Hematopoietic multipotent progenitor cell treated with erythropoietin and hydrocortisone succinate and interleukin-3 and kit ligand, for 4 days (in vitro differentiated cells): Measurements from ENCODE around the gene PHETA1.
A peak's percentile ranks its signal among the peaks of the same experiment; 100 is the strongest.
"Not testable (repeated sequence)": the region's sequence is repeated elsewhere in the genome, so short reads cannot be mapped to it uniquely, and the experiment has no call there.

Experiments used
- DNase-seq: peaks from one replicate; pipeline ENCODE4 v3.0.0-alpha.2; 2015

PHETA1 gene

DNA sequence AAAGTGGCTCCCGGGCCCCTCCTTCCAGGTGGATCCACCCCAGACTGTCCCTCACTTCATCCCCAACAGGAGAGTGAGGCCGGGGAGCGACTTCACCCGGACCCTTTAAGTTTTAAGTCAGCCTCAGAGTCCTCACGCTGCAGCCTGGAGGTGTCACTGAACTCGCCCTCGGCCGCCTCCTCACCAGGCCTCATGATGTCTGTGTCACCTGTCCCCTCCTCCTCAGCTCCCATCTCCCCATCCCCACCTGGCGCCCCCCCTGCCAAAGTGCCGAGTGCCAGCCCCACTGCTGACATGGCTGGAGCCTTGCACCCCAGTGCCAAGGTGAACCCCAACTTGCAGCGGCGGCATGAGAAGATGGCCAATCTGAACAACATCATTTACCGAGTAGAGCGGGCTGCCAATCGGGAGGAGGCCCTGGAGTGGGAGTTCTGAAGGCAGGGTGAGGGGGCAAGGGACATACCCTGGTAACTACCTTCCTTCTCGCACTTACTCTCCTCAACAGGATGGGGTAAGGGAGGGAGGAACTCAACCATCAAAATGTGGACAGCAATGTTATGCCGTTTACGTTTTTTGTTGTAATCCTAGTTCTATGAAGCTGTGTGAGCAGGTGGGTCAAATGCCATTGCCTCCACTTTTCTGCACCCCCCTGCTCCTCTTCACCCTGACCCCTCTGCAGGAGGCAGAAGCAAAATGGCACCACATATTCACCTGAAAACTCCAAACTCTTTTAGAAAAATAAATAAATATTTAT, 20.8 kb downstream of the PHETA1 start:
- no peak for DNase-seq

DNA sequence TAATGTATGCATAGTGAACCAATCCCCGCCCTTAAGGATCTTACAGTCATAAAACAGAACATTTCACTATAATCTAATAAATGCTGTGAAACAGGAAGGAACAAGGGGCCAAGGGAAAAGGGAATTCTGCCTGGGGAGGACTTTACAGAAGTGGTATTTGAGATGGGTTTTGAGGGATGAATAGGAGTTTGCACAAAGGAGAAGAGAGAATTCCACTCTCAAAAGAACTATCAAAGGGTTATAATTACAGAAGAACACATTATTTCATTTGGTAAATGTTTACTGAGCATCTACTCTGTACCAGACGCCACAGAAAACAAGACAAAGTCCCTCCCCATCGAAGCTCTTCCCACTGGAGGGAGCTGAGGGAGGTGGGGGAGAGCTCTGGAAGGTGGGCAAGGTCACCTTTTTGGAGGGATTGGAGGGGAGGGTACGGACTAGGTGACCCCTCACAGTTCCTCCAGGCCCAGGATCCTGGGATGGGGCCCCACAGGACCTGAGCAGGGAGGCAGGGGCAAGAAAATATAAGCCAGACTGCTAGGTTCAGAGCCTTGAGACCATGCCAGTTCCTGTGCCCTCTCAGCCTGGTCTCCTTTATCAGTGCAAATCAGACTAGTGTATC, 24.5 kb downstream of the PHETA1 start:
- no peak for DNase-seq

DNA sequence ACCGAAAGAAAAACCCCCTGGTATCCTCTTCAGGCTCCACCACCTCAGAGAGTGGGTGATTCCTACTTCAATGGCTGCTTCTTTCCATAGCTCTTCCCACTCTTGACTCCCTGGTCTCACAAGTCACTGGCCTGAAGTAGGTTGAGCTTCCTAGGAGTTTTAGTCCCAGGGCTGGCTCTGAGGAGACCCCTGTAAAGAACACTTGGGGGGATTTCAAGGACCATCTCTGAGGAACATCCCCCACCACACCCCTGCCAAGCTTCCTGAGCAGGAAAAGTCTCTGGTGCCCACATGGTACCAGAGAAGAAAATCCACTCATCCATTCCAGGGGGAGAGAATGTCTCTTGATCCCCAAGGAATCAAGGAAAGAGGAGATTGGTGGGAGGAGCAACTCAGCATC, 25.7 kb downstream of the PHETA1 start:
- no peak for DNase-seq

DNA sequence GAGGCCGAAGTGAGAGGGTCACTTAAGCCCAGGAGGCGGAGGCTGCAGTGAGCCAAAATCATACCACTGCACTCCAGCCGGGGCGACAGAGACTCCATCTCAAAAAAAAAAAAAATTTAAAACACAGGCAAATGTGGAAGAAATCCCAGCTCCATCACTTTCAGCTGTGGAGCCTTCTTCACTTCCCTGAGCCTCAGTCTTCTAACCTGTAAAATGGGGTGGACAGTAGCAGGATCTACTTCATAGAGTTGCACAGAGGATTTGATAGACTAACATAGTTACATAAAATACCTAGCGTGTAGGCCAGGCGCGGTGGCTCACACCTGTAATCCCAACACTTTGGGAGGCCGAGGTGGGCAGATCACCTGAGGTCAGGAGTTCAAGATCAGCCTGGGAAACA, 26.5 kb downstream of the PHETA1 start:
- no peak for DNase-seq

DNA sequence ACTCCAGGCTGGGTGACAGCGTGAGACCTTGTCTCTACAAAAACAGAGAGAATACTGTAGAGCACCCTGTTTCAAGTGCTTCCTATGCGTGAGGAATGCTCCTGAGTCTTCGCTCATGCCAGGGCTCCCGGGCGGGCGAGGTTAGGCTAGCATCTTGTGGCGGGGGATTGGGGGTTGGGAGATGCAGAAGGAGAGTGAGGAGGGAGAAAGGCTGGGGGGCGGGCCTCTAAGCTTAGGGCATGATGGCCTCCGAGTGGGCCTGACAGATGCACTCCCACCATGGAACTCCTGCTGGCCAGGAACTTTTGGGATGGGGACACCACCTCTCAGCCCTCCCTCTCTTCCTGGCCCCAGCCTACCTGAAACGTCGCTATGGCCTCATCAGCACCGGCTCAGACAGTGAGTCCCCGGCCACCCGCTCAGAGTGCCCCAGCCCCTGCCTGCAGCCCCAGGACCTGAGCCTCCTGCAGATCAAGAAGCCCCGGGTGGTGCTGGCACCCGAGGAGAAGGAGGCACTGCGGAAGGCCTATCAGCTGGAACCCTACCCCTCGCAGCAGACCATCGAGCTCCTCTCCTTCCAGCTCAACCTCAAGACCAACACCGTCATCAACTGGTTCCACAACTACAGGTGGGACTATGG, 27.3 kb downstream of the PHETA1 start:
- no peak for DNase-seq

DNA sequence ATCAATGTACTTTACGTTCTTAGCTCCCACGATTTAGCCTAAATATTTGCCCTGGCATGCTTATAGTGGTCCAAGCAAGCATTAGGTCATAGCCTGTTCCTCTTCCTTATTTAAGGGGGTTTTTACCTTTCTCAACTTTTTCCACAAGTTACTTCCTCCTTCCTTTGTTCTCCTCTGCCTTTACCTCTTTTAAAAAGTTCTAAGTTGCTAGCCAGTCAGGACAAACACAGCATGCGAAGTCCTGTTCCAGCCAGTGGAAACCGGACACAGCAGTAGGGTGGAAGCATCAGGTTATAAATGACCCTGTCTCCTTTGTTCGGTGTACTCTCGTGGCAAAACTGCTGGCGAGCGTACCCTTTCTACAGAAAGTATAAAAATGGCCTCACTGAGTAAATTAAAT, 28.2 kb downstream of the PHETA1 start:
- DNase-seq: not testable (repeated sequence)

DNA sequence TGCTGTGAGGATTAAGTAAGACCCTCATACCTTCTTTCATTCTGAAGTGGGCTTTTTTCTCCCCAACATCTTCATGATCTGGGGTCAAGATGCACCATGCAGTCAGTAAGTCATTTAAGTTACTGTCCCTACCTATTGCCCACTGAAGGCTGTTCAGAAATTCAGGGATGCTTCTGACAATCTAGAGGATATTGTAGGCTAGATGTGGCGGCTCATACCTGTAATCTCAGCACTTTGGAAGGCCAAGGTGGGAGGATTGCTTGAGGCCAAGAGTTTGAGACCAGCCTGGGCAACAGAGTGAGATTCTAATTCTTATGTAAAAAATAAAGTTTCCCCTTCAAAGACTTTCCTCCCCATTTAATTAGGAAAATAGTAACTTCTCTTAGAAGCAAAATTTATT, 28.7 kb downstream of the PHETA1 start:
- DNase-seq: no peak

DNA sequence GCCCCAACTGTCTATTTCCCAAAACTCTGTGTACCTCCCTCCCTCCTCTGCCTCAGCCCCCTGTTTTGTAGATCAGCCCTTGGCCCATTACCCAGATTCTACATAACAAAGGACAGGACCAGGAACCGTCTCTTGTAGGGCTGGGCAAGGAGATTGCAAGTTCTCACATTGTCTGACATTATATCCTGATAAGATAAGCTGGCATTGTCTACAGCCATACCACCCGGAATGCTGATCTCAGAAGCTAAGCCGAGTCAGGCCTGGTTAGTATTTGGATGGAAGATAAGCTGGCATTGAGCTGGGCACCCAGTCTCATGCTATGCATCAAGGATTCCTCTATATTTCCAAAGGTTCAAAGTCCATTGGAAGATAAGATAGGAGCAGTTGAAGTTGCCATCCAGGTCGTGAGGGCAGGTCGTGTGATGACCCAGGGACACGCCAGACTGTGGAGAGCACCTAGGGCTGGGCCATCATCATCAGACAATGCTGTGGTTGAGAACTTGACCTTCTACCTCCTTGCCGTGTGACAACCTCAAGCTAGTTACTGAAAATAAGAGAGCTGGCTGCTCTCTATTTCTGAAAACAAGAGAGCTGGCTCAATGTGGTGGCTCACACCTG, 29.5 kb downstream of the PHETA1 start:
- DNase-seq: no peak

DNA sequence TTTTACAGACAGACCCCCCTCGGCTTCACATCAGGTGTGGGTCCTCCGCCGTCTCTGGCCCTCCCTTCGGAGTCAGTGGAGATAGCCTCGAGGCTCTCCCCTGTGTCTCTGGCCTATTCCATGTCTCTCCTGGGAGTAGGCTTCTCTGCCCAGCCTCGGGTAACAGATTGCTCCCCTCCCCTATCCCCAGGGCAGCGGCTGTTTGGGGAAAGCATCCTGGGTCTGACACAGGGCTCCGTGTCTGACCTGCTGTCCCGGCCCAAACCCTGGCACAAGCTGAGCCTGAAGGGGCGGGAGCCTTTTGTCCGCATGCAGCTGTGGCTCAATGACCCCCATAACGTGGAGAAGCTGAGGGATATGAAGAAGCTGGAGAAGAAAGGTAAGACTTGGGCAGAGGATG, 30.8 kb downstream of the PHETA1 start:
- no peak for DNase-seq

DNA sequence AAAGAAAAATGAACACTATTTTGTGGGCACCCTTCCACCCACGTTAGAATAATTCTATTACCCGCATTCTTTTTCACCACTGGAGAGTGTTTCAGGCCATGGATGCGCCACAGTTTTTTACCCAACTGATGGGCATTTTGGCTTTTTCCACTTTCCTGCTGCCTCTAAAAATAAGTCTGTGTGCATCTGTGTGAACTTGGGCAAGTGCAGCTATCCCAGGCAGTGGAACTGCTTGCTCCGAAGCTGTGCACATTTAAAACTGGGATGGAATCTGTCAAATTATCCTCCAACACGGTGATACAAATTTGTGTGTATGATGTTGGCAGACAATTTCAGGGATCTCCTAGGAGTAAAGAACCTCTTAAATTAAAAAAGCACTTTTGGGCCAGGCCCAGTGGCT, 31.5 kb downstream of the PHETA1 start:
- no peak for DNase-seq

DNA sequence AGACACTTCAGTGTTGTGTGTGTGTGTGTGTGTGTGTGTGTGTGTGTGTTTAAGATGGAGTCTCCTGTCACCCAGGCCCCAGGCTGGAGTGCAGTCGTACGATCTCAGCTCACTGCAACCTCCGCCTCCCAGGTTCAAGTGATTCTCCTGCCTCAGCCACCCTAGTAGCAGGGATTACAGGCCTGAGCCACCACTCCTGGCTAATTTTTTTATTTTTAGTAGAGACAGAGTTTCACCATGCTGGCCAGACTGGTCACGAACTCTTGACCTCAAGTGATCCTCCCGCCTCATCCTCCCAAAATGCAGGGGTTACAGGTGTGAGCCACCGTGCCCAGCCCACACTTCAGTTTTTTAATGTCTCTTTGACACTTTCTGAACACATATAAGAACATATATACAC, 32.5 kb downstream of the PHETA1 start:
- DNase-seq: not testable (repeated sequence)

DNA sequence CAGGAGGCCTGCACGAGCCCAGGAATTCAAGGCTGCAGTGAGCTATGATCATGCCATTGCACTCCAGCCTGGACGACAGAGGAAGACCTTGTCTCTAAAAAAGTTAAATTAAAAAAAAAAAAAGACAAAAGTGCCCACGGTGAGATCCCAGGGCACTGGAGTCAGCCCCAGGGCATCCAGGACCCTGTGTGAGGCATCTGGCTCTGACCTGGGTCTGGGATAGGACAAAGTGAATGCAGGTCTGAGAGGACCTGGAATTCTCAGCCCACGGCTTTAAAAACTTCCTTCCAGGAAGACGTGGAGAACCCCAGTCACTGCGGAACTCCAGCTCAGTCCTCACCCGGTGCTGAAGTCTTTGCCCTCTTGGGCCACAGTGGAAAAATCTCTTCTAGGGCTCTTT, 33.1 kb downstream of the PHETA1 start:
- DNase-seq: no peak

DNA sequence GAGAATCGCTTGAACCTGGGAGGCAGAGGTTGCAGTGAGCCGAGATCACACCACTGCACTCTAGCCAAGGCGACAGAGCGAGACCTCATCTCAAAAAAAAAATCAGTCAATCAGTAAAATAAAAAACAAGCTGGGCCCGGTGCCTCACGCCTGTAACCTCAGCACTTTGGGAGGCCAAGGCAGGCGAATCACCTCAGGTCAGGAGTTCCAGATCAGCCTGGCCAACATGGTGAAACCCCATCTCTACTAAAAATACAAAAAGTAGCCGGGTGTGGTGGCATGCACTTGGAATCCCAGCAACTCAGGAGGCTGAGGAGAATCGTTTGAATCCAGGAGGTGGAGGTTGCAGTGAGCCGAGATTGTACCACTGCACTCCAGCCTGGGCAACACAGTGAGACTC, 33.6 kb downstream of the PHETA1 start:
- not testable (repeated sequence) for DNase-seq

DNA sequence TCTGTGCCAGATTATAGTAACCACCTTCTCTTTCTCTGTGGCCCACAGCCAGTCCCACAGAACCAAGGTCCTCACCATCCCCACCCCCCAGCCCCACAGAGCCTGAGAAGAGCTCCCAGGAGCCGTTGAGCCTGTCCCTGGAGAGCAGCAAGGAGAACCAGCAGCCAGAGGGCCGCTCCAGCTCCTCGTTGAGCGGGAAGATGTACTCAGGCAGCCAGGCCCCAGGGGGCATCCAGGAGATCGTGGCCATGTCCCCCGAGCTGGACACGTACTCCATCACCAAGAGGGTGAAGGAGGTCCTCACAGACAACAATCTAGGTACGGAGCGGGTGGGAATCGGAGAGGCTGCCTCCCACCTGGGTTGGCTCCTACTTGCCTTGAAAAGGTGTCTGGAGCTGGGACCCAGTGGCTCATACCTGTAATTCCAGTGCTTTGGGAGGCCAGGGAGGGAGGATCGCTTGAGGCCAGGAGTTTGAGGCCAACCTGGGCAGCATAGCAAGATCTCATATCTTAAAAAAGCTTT, 34.4 kb downstream of the PHETA1 start:
- no peak for DNase-seq

DNA sequence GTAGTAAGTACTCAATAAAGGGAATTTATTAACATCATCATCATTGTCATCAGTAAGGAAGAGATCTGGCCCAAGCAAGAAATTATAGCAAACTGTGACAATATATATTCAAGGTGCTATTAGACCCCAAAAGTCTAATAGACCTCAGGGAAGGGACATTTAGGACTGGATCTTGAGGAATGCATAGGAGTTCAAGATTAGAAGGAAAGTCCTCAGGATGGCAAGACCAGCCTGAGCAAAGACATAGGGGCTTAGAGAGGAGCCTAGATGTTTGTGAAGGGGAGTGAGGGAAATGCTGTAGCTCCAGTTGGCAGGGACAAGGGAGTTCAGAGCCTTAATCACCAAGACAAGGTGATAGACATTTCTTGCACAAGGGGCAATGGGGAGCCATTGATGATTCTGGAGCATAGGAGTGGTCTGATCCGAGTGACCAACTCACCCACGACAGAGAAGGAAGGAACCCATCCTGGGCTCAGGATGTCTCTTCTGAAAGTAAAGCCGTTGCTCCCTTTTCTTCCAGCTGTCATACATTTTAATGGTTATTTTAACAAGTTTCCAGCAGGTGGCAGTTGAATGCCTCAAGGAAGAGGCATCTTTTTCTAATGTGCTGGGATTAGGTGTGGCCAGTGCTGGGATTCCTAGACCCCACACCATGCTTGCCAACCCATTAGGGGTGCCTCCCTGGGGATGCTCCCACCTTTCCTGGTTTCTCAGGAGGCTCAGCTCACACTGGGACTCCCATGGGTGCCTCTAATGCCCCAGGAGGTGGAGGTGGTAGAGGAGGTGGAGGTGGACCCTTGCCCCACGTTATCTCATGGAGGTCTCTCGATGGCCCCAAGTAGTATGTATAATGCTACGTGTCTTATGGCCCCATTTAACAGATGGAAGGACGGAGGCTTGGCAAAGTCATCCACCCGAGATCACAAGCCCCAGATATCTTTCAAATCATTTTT, 37.8 kb downstream of the PHETA1 start:
- DNase-seq: peak; percentile 85

DNA sequence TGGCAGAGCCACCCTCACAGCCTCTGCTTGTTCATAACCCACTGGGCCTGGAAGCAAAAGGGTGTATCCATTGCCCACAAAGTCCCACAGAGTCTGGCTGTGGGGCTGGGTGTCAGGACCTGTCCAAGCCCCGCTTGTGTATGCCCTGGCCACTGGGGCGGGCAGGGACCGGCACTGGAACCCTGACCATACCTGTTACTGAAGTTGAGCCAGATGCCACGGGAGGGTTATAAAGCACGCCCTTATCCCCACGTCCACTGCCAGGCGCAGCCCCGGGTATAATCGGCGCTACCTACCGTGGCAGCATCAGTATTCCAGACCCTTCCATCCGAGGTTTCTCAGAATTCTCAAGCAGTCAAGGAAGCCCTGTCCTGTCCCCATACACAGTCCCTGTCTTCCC, 40.8 kb downstream of the PHETA1 start:
- DNase-seq: no peak

DNA sequence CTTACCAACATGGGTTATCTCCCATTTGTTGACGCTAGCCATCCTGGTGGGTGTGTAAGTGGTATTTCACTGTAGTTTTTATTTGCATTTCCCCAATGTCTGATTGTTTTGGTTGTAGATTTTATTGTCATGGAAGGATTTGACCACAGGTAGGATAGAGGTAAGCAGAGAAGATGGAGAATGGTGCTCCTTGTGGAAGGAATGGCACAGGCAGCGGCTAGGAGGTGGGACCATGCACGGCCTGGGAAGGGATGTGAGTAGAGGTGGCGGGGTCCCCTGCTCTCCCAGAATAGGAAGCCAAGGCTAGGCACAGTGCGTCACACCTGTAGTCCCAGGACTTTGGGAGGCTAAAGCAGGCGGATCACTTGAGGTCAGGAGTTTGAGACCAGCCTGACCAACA, 41.4 kb downstream of the PHETA1 start:
- DNase-seq: no peak

DNA sequence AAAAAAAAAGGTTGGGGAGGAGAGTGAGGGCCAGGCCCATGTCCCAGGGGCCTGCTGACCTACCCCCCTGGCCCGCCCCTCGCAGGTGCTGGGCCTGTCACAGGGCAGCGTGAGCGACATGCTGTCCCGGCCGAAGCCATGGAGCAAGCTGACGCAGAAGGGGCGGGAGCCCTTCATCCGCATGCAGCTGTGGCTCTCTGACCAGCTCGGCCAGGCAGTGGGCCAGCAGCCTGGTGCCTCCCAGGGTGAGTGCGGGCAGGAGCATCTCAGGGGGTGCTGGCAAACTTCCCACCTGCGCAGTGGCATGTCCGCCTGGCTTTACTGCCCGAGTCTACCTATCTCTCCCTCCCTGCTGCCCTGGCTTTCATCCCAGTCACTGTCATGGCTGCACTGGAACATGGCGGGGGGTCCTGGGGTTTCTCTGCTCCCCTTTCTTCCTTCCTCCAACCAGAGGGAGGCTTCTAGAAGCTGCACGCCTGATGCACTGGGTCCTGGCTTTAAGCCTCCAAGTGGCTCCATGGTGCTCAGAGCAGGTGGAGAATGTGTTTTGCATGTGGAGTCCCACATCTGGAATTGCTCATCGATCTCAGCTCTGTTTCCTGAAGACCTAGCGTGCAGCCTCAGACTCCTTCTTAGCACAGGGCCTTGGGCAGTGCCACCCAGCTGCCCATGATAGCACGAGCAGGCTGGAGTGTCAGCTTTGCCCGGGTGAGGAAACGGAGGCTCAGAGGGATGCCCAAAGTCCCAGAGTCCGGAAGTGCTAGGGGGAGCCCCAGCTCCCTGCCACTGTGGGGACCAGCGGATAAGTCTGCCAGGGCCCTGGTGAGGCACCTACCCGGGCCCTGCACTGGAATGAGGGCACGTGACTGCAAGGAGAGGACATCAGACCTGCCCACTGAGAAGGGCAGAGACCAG, 46.3 kb downstream of the PHETA1 start:
- DNase-seq: no peak

DNA sequence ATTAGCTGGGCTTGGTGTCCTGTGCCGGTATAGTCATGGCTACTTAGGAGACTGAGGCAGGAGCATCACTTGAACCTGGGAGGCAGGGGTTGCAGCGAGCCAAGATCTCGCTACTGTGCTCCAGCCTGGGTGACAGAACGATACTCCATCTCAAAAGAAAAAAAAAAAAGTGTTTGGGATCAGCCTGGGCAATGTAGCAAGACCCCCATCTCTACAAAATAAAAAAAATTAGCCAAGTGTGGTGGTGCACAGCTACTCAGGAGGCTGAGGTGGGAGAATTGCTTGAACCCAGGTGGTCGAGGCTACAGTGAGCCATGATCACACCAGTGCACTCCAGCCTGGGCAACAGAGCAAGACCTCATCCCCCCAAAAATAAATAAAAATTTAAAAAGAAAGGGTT, 47.6 kb downstream of the PHETA1 start:
- DNase-seq: no peak

DNA sequence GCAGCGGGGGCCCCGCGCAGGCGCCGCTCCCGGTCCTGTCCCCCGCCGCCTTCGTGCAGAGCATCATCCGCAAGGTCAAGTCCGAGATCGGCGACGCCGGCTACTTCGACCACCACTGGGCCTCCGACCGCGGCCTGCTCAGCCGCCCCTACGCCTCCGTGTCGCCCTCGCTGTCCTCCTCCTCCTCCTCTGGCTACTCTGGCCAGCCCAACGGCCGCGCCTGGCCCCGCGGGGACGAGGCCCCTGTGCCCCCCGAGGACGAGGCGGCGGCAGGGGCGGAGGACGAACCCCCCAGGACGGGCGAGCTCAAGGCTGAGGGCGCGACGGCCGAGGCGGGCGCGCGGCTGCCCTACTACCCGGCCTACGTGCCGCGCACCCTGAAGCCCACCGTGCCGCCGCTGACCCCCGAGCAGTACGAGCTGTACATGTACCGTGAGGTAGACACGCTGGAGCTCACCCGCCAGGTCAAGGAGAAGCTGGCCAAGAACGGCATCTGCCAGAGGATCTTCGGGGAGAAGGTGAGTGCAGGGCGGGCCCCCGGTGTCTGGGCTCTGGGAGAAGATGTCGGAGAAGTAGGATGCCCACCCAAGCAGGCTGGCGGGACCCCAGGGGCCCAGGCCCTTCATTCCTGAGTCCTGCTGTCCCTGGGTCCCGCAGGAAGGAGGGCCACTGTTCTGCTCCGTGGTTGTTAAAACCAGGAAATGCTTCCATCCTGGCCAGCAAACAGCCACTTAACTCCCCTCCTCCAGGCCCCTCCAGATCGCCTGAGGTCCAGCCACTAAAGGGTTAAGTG, 48.4 kb downstream of the PHETA1 start:
- no peak for DNase-seq
